Embryonic facial prominence (tissue), 1 donor: ENCODE results near the gene SEC14L3.

Source experiments
- DNase-seq: peaks from one replicate; pipeline ENCODE4 v3.0.0-alpha.2; 2016; ENCODE audit errors: extremely low spot score

Gene SEC14L3

GRCh38 chr22:30423301-30423958 lies 48.4 kb downstream of the SEC14L3 start:
- DNase-seq = no peak

GRCh38 chr22:30422481-30423300 lies 49.1 kb downstream of the SEC14L3 start:
- DNase-seq = no peak

- DNase-seq = no peak
Observed at GRCh38 chr22:30421695-30422480, 49.9 kb downstream of the SEC14L3 start.

GRCh38 chr22:30420347-30421125 lies 51.3 kb downstream of the SEC14L3 start:
- DNase-seq = no peak

- DNase-seq = no peak
Observed at GRCh38 chr22:30416837-30417236, 55.0 kb downstream of the SEC14L3 start.

GRCh38 chr22:30416403-30416802 lies 55.4 kb downstream of the SEC14L3 start:
- no peak for DNase-seq

GRCh38 chr22:30414525-30415047 lies 57.2 kb downstream of the SEC14L3 start:
- DNase-seq = no peak

- no peak for DNase-seq
Observed at GRCh38 chr22:30413745-30414524, 57.9 kb downstream of the SEC14L3 start.

- DNase-seq = no peak
Observed at GRCh38 chr22:30413001-30413400, 58.8 kb downstream of the SEC14L3 start.

- DNase-seq = no peak
Observed at GRCh38 chr22:30411780-30412179, 60.0 kb downstream of the SEC14L3 start.
